Activated gamma-delta T cell treated with anti-CD3 and anti-CD28 coated beads, Interleukin-2, amount 50 U/mL, for 16 hours (primary cell): ENCODE measurements around the gene EFCAB11.

Experiments
- DNase-seq: peaks from one replicate; pipeline ENCODE4 v3.0.0-alpha.2; 2020; ENCODE audit warnings: low read depth

EFCAB11 gene

GRCh38 chr14:89767131-89767530, 187.4 kb downstream of the EFCAB11 start:
- DNase-seq, result no peak

GRCh38 chr14:89765346-89765745, 189.2 kb downstream of the EFCAB11 start:
- no peak for DNase-seq

GRCh38 chr14:89760086-89760485, 194.4 kb downstream of the EFCAB11 start:
- DNase-seq, result no peak

- no peak for DNase-seq
These were observed 197.1 kb downstream of the EFCAB11 start for GRCh38 chr14:89757313-89757939.

GRCh38 chr14:89755816-89756215, 198.7 kb downstream of the EFCAB11 start:
- no peak for DNase-seq

GRCh38 chr14:89753828-89754412, 200.6 kb downstream of the EFCAB11 start:
- DNase-seq, result no peak

GRCh38 chr14:89750908-89751392, 203.6 kb downstream of the EFCAB11 start:
- no peak for DNase-seq

GRCh38 chr14:89750281-89750755, 204.2 kb downstream of the EFCAB11 start:
- no peak for DNase-seq

- no peak for DNase-seq
These were observed 206.5 kb downstream of the EFCAB11 start for GRCh38 chr14:89748004-89748403.

GRCh38 chr14:89747126-89747525, 207.4 kb downstream of the EFCAB11 start:
- no peak for DNase-seq

GRCh38 chr14:89746654-89747053, 207.9 kb downstream of the EFCAB11 start:
- DNase-seq, result no peak

- no peak for DNase-seq
These were observed 208.4 kb downstream of the EFCAB11 start for GRCh38 chr14:89746135-89746534.
